Measurements from ENCODE around the gene KLKB1. TPM values are rescaled to one million over a fixed set of nuclear protein-coding genes. Genes with fewer than 3 reads are reported as not detected.
"Not testable (repeated sequence)": the region's sequence is repeated elsewhere in the genome, so short reads cannot be mapped to it uniquely, and the experiment has no call there.

KLKB1 gene
- total RNA-seq, 1 experiment from 2014 or later: not detected

DNA sequence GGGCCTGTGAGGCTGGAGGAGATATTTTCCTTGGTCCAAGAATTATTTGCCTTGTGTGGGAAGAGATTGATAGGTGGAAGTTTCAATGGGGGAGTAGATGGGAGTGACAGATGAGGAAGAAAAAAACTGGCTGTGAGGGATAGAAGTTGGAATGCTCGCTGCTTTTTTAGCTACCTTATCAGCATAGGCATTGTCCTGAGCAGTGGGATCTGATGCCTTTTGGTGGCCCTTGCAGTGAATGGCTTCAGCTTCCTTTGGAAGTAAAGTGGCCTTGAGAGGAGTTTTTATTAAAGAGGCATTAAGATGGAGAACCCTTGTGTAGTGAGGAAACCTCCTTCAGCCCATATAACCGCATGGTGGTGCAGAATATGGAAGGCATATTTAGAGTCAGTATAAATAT lies 16.0 kb downstream of the KLKB1 start:
- ATAC-seq (no peak), DNase-seq (ENCODE audit: low read depth, low spot score) (no peak)
- intact Hi-C loops (cut with micrococcal nuclease; ENCODE audit: unreplicated experiment): no loop called here
- Histone ChIP-seq H3K27me3 (ENCODE audit: control insufficient read depth, insufficient read depth, low read length) (no peaks in the 10 kb centered on the region), H3K4me3 (ENCODE audit: low read depth in 2 of 2, low read length in 2 of 2) (no peak overlapping the region), H3K27ac (ENCODE audit: low read length) (no peak overlapping the region), H3K4me1 (ENCODE audit: control insufficient read depth, insufficient read depth, low read length) (no peaks in the 10 kb centered on the region), H3K9me3 (ENCODE audit: control insufficient read depth, insufficient read depth, low read depth, low read length) (no peaks in the 10 kb centered on the region), H3K36me3 (ENCODE audit: control insufficient read depth, insufficient read depth, low read length) (no peaks in the 10 kb centered on the region)
- TF ChIP-seq, protein P1, sequence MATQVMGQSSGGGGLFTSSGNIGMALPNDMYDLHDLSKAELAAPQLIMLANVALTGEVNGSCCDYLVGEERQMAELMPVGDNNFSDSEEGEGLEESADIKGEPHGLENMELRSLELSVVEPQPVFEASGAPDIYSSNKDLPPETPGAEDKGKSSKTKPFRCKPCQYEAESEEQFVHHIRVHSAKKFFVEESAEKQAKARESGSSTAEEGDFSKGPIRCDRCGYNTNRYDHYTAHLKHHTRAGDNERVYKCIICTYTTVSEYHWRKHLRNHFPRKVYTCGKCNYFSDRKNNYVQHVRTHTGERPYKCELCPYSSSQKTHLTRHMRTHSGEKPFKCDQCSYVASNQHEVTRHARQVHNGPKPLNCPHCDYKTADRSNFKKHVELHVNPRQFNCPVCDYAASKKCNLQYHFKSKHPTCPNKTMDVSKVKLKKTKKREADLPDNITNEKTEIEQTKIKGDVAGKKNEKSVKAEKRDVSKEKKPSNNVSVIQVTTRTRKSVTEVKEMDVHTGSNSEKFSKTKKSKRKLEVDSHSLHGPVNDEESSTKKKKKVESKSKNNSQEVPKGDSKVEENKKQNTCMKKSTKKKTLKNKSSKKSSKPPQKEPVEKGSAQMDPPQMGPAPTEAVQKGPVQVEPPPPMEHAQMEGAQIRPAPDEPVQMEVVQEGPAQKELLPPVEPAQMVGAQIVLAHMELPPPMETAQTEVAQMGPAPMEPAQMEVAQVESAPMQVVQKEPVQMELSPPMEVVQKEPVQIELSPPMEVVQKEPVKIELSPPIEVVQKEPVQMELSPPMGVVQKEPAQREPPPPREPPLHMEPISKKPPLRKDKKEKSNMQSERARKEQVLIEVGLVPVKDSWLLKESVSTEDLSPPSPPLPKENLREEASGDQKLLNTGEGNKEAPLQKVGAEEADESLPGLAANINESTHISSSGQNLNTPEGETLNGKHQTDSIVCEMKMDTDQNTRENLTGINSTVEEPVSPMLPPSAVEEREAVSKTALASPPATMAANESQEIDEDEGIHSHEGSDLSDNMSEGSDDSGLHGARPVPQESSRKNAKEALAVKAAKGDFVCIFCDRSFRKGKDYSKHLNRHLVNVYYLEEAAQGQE (IDR thresholded peaks at IDR 0.05; ENCODE audit: insufficient read depth in 1 of 2, low read depth in 2 of 2, low read length in 1 of 2): no peak
- TF ChIP-seq TCF7L2 (IDR thresholded peaks at IDR 0.05; ENCODE audit: low read depth, low read length) (no peak), POLR2AphosphoS5 (IDR thresholded peaks at IDR 0.05; ENCODE audit: low read depth, low read length) (no peak), SIN3A (IDR thresholded peaks at IDR 0.05; ENCODE audit: borderline replicate concordance, insufficient read depth, low read depth, low read length) (no peak)
- TF ChIP-seq, protein P2, sequence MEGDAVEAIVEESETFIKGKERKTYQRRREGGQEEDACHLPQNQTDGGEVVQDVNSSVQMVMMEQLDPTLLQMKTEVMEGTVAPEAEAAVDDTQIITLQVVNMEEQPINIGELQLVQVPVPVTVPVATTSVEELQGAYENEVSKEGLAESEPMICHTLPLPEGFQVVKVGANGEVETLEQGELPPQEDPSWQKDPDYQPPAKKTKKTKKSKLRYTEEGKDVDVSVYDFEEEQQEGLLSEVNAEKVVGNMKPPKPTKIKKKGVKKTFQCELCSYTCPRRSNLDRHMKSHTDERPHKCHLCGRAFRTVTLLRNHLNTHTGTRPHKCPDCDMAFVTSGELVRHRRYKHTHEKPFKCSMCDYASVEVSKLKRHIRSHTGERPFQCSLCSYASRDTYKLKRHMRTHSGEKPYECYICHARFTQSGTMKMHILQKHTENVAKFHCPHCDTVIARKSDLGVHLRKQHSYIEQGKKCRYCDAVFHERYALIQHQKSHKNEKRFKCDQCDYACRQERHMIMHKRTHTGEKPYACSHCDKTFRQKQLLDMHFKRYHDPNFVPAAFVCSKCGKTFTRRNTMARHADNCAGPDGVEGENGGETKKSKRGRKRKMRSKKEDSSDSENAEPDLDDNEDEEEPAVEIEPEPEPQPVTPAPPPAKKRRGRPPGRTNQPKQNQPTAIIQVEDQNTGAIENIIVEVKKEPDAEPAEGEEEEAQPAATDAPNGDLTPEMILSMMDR (IDR thresholded peaks at IDR 0.05): no peak
- BruUV-seq (replicated peaks): no TSS peak
- POLR2A ChIA-PET: no interaction called here
- in situ Hi-C loops (cut with HindIII; ENCODE audit: low pct_unique_long_range_greater_than_20kb, low sequenced_read_pairs): no loop called here
- CTCF ChIA-PET: no interaction called here

DNA sequence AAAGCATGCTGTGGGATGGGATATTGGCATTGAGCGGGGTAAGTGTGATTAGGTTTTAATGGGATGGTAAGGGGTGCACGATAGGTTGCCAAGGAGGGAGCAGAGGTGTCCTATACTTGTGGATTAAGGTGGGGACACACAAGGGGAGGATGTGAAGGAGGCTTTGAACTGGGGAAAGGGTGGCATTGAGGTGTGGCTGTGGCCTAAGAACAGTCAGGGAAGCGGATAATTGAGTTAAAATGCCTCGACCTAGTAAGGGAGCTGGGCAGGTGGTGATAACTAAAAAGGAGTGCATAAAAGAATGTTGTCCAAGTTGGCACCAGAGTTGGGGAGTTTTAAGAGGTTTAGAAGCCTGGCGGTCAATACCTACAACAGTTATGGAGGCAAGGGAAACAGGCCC lies 17.5 kb downstream of the KLKB1 start:
- ATAC-seq (no peak), DNase-seq (ENCODE audit: low read depth, low spot score) (no peak)
- Histone ChIP-seq H3K4me3 (ENCODE audit: low read depth in 2 of 2, low read length in 2 of 2) (no peak overlapping the region), H3K9me3 (ENCODE audit: control insufficient read depth, insufficient read depth, low read depth, low read length) (no peaks in the 10 kb centered on the region), H3K4me1 (ENCODE audit: control insufficient read depth, insufficient read depth, low read length) (no peaks in the 10 kb centered on the region), H3K27ac (ENCODE audit: low read length) (no peak overlapping the region), H3K36me3 (ENCODE audit: control insufficient read depth, insufficient read depth, low read length) (no peaks in the 10 kb centered on the region), H3K27me3 (ENCODE audit: control insufficient read depth, insufficient read depth, low read length) (no peaks in the 10 kb centered on the region)
- BruUV-seq (replicated peaks): no TSS peak
- CTCF ChIA-PET: no interaction called here
- intact Hi-C loops (cut with micrococcal nuclease; ENCODE audit: unreplicated experiment): no loop called here
- TF ChIP-seq SIN3A (IDR thresholded peaks at IDR 0.05; ENCODE audit: borderline replicate concordance, insufficient read depth, low read depth, low read length) (no peak), TCF7L2 (IDR thresholded peaks at IDR 0.05; ENCODE audit: low read depth, low read length) (no peak), POLR2AphosphoS5 (IDR thresholded peaks at IDR 0.05; ENCODE audit: low read depth, low read length) (no peak)
- TF ChIP-seq, protein P1 (IDR thresholded peaks at IDR 0.05; ENCODE audit: insufficient read depth in 1 of 2, low read depth in 2 of 2, low read length in 1 of 2): no peak
- TF ChIP-seq, protein P2 (IDR thresholded peaks at IDR 0.05): no peak
- in situ Hi-C loops (cut with HindIII; ENCODE audit: low pct_unique_long_range_greater_than_20kb, low sequenced_read_pairs): no loop called here
- POLR2A ChIA-PET: no interaction called here

DNA sequence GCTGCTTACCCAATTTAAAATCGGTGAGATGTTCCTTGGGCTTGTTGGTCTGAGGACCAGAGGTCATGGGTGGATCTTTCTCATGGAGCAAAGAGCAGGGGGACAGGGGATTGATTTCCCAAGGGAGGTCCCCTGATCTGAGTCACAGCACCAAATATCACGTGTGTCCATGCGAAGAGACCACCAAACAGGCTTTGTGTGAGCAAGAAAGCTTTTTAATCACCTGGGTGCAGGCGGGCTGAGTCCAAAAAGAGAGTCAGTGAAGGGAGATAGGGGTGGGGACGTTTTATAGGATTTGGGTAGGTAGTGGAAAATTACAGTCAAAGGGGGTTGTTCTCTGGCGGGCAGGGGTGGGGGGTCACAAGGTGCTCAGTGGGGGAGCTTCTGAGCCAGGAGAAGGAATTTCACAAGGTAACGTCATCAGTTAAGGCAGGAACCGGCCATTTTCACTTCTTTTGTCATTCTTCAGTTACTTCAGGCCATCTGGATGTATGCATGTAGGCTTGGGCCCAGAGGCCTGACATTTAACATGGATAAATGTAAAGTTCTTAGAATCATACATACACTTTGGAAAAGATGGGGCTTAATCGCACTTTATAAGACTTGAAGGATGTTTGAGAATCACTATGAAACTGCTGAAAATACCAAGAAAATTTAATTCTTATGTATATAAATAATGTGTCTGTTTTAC lies 19.9 kb downstream of the KLKB1 start:
- H3K27me3 ChIP-seq (ENCODE audit: control insufficient read depth, insufficient read depth, low read length); ATAC-seq; DNase-seq (ENCODE audit: low read depth, low spot score); H3K4me1 ChIP-seq (ENCODE audit: control insufficient read depth, insufficient read depth, low read length); H3K9me3 ChIP-seq (ENCODE audit: control insufficient read depth, insufficient read depth, low read depth, low read length); in situ Hi-C loops (cut with HindIII; ENCODE audit: low pct_unique_long_range_greater_than_20kb, low sequenced_read_pairs); POLR2A ChIA-PET; H3K27ac ChIP-seq (ENCODE audit: low read length); H3K36me3 ChIP-seq (ENCODE audit: control insufficient read depth, insufficient read depth, low read length); CTCF ChIA-PET; BruUV-seq (replicated peaks); intact Hi-C loops (cut with micrococcal nuclease; ENCODE audit: unreplicated experiment); H3K4me3 ChIP-seq (ENCODE audit: low read depth in 2 of 2, low read length in 2 of 2): not testable (repeated sequence)

All from Panc1 (cell line).